ENCODE data around the gene LTO1. TPM values are rescaled to one million over a fixed set of nuclear protein-coding genes. Genes with fewer than 3 reads are reported as not detected.

LTO1 gene
- total and polyA plus RNA-seq, 2 of the 13 experiments (the other 11 are each of a cell fraction or from before 2014, with no cell fraction given): 11.8 to 15.0 TPM

GRCh38 chr11:69705901-69706787 is 31.0 kb upstream of the LTO1 start (continued):
- TF ChIP-seq HNF1B (CRISPR knock-in tag; IDR thresholded peaks at IDR 0.05): 0 out of 2 replicates have a peak, but pooled peaks have one; percentile 46
- peak; percentile 17; the same call in 1 of the 2 replicates for TF ChIP-seq YEATS4 (CRISPR knock-in tag; IDR thresholded peaks at IDR 0.05; ENCODE audit: borderline replicate concordance)
- TF ChIP-seq UBTF (CRISPR knock-in tag; IDR thresholded peaks at IDR 0.05): peak; percentile 28; the same call in 1 of the 2 replicates
- TF ChIP-seq PAXIP1 (CRISPR knock-in tag; conservative IDR thresholded peaks at IDR 0.05): peak; percentile 89
- TF ChIP-seq FOSL2 (CRISPR knock-in tag; IDR thresholded peaks at IDR 0.05): peak; percentile 26; the same call in 1 of the 2 replicates
- TF ChIP-seq ZGPAT (CRISPR knock-in tag; IDR thresholded peaks at IDR 0.05): peak; percentile 37; the same call in 1 of the 2 replicates
- no peak for TF ChIP-seq ZNF639 (CRISPR knock-in tag; conservative IDR thresholded peaks at IDR 0.05)
- no peak for TF ChIP-seq AGO2 (optimal IDR thresholded peaks at IDR 0.05; ENCODE audit: low read depth, low read length)
- TF ChIP-seq NR2F2 (IDR thresholded peaks at IDR 0.05; ENCODE audit: borderline replicate concordance, low read depth): 0 out of 2 replicates have a peak, but pooled peaks have one; percentile 21
- TF ChIP-seq HDAC1 (CRISPR knock-in tag; IDR thresholded peaks at IDR 0.05): peak; percentile 55
- no peak; the same call in 1 of the 2 replicates for TF ChIP-seq SMAD9 (CRISPR knock-in tag; IDR thresholded peaks at IDR 0.05)
- no peak for TF ChIP-seq STAT5B (CRISPR knock-in tag; IDR thresholded peaks at IDR 0.05)
- TF ChIP-seq RFXAP (CRISPR knock-in tag; IDR thresholded peaks at IDR 0.05; ENCODE audit: borderline replicate concordance): peak; percentile 50; the same call in 1 of the 2 replicates
- TF ChIP-seq HOXA3 (CRISPR knock-in tag; IDR thresholded peaks at IDR 0.05): peak; percentile 70; the same call in 1 of the 2 replicates
- TF ChIP-seq DPF2 (CRISPR knock-in tag; IDR thresholded peaks at IDR 0.05; ENCODE audit: borderline replicate concordance, low read depth): peak; percentile 31; the same call in 1 of the 2 replicates
- TF ChIP-seq ZNF619 (CRISPR knock-in tag; IDR thresholded peaks at IDR 0.05): 0 out of 2 replicates have a peak, but pooled peaks have one; percentile 39
- TF ChIP-seq NR2F1 (CRISPR knock-in tag; IDR thresholded peaks at IDR 0.05): peak in 1 of 2 experiments; percentile 59; a peak in 2 of 4 replicates

Data from HepG2 (cell line).